SU-DHL-6 (cell line): ENCODE results near the gene FAM168B.
"Not testable (repeated sequence)": the region's sequence is repeated elsewhere in the genome, so short reads cannot be mapped to it uniquely, and the experiment has no call there.

Experiments used
- H2AFZ ChIP-seq: fragments of 200-600 bp; sonication (generic); 2 replicates; pipeline ENCODE4 v1.6.1; 2014; ENCODE audit warnings: low read depth, mild to moderate bottlenecking, moderate library complexity, mixed read lengths, antibody characterized with exemption, low read length; ENCODE audit not compliant: severe bottlenecking
- H3F3A ChIP-seq: fragments of 200-600 bp; shearing (Covaris generic); 2 replicates; pipeline ENCODE4 v1.6.0; 2016; ENCODE audit warnings: antibody characterized with exemption, mild to moderate bottlenecking; ENCODE audit not compliant: insufficient read depth
- H3K27ac ChIP-seq: fragments of 200-600 bp; sonication (generic); 2 replicates; pipeline ENCODE4 v1.5.1; 2016; ENCODE audit warnings: low read depth, mild to moderate bottlenecking, low read length, moderate library complexity, mixed read lengths
- H3K27me3 ChIP-seq: fragments of 200-600 bp; sonication (generic), shearing (Covaris generic); 2 replicates; pipeline ENCODE4 v1.6.0; 2014; ENCODE audit warnings: mild to moderate bottlenecking, low read length
- H3K36me3 ChIP-seq: fragments of 200-600 bp; sonication (generic); 2 replicates; pipeline ENCODE4 v1.6.1; 2014; ENCODE audit warnings: mild to moderate bottlenecking, low read length, mixed read lengths
- H3K4me2 ChIP-seq: fragments of 300-600, 200-600 bp; shearing (Covaris generic), sonication (generic); 2 replicates; pipeline ENCODE4 v1.6.0; 2014; ENCODE audit warnings: low read length, low read depth, mild to moderate bottlenecking; ENCODE audit not compliant: poor library complexity, severe bottlenecking
- H3K4me3 ChIP-seq: fragments of 200-600 bp; sonication (generic); 2 replicates; pipeline ENCODE4 v1.5.1; 2014; ENCODE audit warnings: antibody characterized with exemption, low read length, mild to moderate bottlenecking, mixed read lengths; ENCODE audit not compliant: insufficient read depth, poor library complexity, severe bottlenecking
- H3K79me2 ChIP-seq: fragments of 200-600 bp; sonication (generic); 2 replicates; pipeline ENCODE4 v1.6.1; 2014; ENCODE audit warnings: mild to moderate bottlenecking, low read length, moderate library complexity; ENCODE audit not compliant: insufficient read depth
- H3K9ac ChIP-seq: fragments of 200-600 bp; sonication (generic); 2 replicates; pipeline ENCODE4 v1.7.0; 2014; ENCODE audit warnings: mild to moderate bottlenecking, low read length
- H3K9me2 ChIP-seq: fragments of 200-600 bp; sonication (generic); replicated peaks from 2 replicates; pipeline ENCODE4 v1.6.1; 2014; ENCODE audit warnings: low read length; ENCODE audit not compliant: insufficient read depth
- H3K9me3 ChIP-seq: fragments of 200-600 bp; sonication (generic); 2 replicates; pipeline ENCODE4 v1.6.1; 2014; ENCODE audit warnings: low read length, mixed read lengths; ENCODE audit not compliant: insufficient read depth
- H4K20me1 ChIP-seq: fragments of 200-600 bp; sonication (generic); 2 replicates; pipeline ENCODE4 v1.6.1; 2014; ENCODE audit warnings: low read depth, mild to moderate bottlenecking, antibody characterized with exemption, low read length, moderate library complexity, mixed read lengths
- CTCF ChIP-seq: fragments of 200-600 bp; sonication (generic); IDR thresholded peaks from one replicate; pipeline ENCODE4 v1.5.1; 2017; ENCODE audit warnings: antibody characterized with exemption, mild to moderate bottlenecking, low read length, moderate library complexity; ENCODE audit not compliant: insufficient read depth, poor library complexity, severe bottlenecking
- EZH2phosphoT487 ChIP-seq: fragments of 200-600 bp; sonication (generic), shearing (Covaris generic); conservative IDR thresholded peaks from 2 replicates; pipeline ENCODE4 v1.6.1; 2018; ENCODE audit warnings: mild to moderate bottlenecking, antibody characterized with exemption, low read length, moderate library complexity, mixed read lengths

The FAM168B gene

GRCh38 chr2:131081190-131081589 is 12.1 kb downstream of the FAM168B start:
- Histone ChIP-seq H3K4me3 (no peak overlapping the region), H3K9ac (no peak overlapping the region), H3K27me3 (no peaks in the 10 kb centered on the region), H3K36me3 (peaks cover 11% of the 10 kb centered on the region), H3K4me2 (no peak overlapping the region), H2AFZ (no peak overlapping the region), H4K20me1 (peaks cover 17% of the 10 kb centered on the region), H3K9me2 (no peaks in the 10 kb centered on the region), H3K27ac (no peak overlapping the region), H3K79me2 (peaks cover 86% of the 10 kb centered on the region), H3F3A (no peaks in the 10 kb centered on the region), H3K9me3 (no peaks in the 10 kb centered on the region)
- no peak for TF ChIP-seq CTCF
- no peak for TF ChIP-seq EZH2phosphoT487

- not testable (repeated sequence) for H3K27me3 ChIP-seq, H3K9ac ChIP-seq, H3K4me3 ChIP-seq, H2AFZ ChIP-seq, H3K27ac ChIP-seq, H3K9me3 ChIP-seq, H3K9me2 ChIP-seq, H3K4me2 ChIP-seq, H3F3A ChIP-seq
- Histone ChIP-seq H4K20me1 (peaks cover 20% of the 10 kb centered on the region), H3K79me2 (peaks cover 86% of the 10 kb centered on the region), H3K36me3 (peaks cover 11% of the 10 kb centered on the region)
These were observed 13.3 kb downstream of the FAM168B start for GRCh38 chr2:131079931-131080330.

- Histone ChIP-seq H3K36me3 (peaks cover 11% of the 10 kb centered on the region), H3K4me2 (no peak overlapping the region), H3K79me2 (peaks cover 87% of the 10 kb centered on the region), H3K9ac (no peak overlapping the region), H3F3A (no peaks in the 10 kb centered on the region), H4K20me1 (peaks cover 10% of the 10 kb centered on the region), H2AFZ (no peak overlapping the region), H3K27ac (no peak overlapping the region), H3K9me3 (no peaks in the 10 kb centered on the region), H3K27me3 (no peaks in the 10 kb centered on the region), H3K4me3 (no peak overlapping the region), H3K9me2 (no peaks in the 10 kb centered on the region)
- TF ChIP-seq EZH2phosphoT487 (no peak), CTCF (no peak)
These were observed 15.3 kb downstream of the FAM168B start for GRCh38 chr2:131077966-131078365.

- no peak overlapping the region for H2AFZ ChIP-seq
- no peaks in the 10 kb centered on the region for H3K9me2 ChIP-seq
- H3K4me3 ChIP-seq, result no peak overlapping the region
- H3K27ac ChIP-seq, result no peak overlapping the region
- peaks cover 87% of the 10 kb centered on the region for H3K79me2 ChIP-seq
- no peak overlapping the region for H3K9ac ChIP-seq
- peaks cover 9% of the 10 kb centered on the region for H3K36me3 ChIP-seq
- H3F3A ChIP-seq, result no peaks in the 10 kb centered on the region
- peaks cover 10% of the 10 kb centered on the region for H4K20me1 ChIP-seq
- no peak for TF ChIP-seq CTCF
- no peak for TF ChIP-seq EZH2phosphoT487
- no peaks in the 10 kb centered on the region for H3K27me3 ChIP-seq
- H3K4me2 ChIP-seq, result no peak overlapping the region
- H3K9me3 ChIP-seq, result no peaks in the 10 kb centered on the region
These were observed 15.9 kb downstream of the FAM168B start for GRCh38 chr2:131077182-131077846.
